Activated CD4-positive, alpha-beta T cell treated with anti-CD3 and anti-CD28 coated beads, Interleukin-2, Interleukin-4, amounts not matched to agents 100 ng/mL and 50 ng/mL, durations not matched to agents 16 hours and 8 hours (primary cell): ENCODE data around the gene CLDN1.

Experiments
- DNase-seq: peaks from one replicate; pipeline ENCODE4 v3.0.0-alpha.2; 2020; ENCODE audit warnings: low spot score

Gene CLDN1

DNA sequence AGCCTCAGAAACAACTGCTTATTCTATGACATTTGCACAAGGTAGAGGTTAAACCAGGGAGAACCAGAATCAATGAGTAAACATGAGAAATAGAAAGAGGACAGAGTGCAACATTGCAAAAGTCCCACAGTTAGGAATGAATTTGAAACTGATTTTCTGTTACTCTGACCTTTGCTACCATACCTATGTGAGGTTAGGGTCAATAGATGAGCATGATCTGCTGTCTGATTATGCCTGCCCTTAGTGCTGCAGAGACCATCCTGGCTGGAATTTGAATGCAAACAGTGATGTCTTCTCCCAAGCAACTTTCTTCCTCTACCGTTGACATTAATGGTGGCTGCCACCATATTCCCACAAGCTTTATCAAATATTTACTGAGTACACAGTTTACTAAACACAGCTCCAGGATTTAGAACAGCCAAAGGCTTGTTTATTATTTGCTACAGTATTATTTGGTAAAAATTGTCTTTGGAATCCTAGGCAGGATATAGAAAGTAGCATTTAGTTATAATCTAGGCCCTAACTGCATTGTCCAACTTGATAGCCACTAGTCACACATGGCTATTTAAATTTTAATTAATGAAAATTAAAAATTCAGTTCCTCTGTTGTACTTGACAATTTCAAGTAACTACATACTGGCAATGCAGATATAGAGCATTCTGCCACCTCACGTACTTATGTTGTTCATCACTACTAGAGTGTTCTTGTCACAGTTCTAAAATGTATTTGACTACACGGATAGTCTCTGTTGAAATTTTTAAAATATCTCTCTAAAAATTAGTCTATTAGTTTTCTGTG, 8.9 kb upstream of the CLDN1 start:
- no peak for DNase-seq

GRCh38 chr3:190326930-190327329, 4.7 kb upstream of the CLDN1 start:
- DNase-seq: no peak

DNA sequence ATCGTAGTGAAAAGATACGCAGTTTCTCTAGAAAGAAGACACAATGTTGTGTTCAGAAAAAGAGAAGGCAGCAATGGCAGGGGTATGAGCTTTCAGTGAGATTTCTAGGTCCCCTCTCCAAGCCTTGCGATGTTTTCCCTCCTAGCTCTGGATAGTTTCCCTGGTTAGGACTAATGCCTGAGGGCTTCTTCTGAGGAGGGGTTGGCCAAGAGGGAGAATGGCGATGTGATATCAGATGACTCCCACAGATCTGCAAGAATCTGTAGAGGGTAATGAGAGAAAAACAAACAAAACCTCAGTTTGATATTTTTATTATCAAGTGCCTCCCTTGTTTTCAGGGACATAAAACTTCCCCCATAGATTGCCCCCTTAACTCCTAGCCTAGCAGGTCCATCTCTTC, 4.1 kb upstream of the CLDN1 start:
- DNase-seq: no peak

- DNase-seq: no peak
These were observed 3.7 kb upstream of the CLDN1 start for GRCh38 chr3:190325923-190326322.

GRCh38 chr3:190323246-190323626, 990 bp upstream of the CLDN1 start:
- DNase-seq: no peak

DNA sequence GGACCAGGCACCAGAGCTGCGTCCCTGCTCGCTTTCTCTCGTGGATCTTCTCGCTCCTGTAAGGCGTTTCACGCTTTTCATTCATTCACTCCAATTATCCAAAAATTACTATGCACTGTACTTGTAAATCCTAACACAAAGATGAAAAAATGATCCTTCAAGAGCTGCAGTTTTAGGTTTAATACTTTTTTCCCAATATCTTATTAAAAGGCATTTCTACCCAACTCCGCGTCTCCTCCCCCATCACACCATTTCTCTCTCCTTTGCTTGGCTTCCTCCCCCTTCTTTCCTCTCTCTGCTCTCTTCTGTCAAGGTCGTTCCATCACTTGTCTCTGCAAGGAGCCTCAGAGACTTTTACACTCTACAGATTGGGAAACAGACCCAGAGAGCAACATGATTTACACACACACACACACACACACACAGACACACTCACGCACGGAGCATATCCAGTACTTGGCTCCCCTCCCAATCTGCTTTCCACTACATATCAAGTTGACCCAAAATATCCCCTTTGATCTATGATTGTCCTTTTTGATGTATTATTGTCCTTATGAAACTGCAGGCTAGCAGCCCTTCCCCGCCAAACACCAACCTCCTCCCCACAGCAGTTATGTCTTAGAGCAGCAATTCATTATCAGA, 479 bp upstream of the CLDN1 start:
- no peak for DNase-seq

DNA sequence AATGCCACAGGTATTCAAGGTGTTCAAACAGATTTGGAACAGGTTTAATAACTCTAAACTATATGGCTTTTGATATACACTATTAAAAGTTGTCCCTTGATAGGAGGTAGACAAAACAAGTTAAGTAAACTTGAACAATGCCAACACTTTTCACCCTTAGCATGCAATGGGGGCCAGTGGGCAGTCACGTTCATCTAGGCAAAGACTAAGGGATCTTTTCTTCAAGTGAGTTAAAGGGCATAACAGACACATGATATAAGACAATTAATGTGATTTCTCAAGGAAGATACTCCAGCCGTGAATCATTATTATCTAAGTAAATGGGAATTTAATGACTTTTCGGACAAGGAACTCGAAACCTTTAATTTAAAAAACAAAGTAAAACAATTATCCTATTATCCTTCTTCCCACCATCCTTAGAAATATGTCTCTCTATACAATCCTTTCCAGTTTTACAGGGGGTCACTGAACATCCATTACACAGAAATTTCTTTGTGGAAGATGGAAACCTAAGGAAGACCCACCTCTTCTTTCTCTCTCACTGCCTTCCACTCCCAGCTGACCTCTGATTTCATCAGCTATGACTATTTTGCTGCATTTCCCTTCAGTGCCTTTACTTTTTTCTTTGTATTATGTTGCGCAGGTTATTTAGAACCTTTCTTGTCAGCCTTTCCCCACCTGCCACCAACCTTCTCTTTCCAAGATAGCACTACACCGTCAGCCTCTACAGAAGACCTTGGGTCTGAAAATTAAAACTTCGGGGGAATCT, 1.5 kb downstream of the CLDN1 start:
- DNase-seq: no peak

DNA sequence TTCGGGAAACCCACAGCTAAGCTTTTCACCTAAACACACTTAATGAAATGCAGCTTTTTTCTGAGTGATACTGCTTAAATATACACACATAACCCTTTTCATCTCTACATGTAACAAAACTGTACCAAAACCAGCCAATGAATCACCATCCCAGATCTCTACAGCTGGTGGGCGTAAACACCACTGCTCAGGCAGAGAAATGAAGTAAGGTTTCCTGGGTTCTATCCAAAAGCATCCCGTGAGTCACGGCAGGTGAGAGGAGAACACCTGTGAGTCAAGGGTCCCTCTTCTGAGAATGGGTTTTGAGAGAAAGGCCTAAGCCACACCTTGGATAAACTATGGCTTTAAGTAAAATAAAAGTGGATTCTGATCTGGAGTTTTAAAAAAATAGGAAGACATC, 2.6 kb downstream of the CLDN1 start:
- DNase-seq: no peak

GRCh38 chr3:190318666-190319065, 3.6 kb downstream of the CLDN1 start:
- DNase-seq: no peak

DNA sequence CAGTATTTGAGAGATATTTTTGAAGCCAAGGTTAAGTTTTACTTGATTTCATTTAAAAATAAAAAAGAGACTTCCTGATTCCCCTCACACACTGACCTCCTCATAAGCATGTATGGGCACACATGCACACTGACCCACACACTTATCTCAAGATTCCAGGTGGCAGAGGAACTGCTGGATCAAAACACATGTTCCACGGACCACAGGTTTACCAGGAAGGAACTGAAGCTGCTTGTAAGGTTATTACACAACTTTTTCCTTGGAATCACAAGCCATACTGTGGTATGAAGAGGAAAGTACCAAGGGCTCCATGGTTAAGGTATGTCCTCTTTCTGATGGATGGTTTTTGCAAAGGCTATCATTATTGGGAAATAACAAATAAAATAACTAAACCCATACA, 7.5 kb downstream of the CLDN1 start:
- DNase-seq: no peak

GRCh38 chr3:190309414-190309813, 12.8 kb downstream of the CLDN1 start:
- DNase-seq: no peak

DNA sequence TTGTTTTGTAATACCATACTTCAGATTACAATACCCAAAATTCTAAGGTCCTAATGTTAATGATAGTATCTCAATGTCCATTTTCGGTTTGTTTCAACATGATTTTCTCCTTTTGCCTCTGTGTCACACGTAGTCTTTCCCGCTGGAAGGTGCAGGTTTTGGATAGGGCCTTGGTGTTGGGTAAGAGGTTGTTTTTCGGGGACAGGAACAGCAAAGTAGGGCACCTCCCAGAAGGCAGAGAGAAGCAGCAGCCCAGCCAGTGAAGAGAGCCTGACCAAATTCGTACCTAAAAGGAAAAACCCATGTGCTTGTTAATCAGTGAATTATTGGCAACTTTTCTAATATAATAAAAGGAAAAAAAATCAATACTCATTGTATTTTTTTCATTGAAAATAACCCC, 14.1 kb downstream of the CLDN1 start:
- DNase-seq: no peak

- no peak for DNase-seq
These were observed 15.1 kb downstream of the CLDN1 start for GRCh38 chr3:190307164-190307545.

DNA sequence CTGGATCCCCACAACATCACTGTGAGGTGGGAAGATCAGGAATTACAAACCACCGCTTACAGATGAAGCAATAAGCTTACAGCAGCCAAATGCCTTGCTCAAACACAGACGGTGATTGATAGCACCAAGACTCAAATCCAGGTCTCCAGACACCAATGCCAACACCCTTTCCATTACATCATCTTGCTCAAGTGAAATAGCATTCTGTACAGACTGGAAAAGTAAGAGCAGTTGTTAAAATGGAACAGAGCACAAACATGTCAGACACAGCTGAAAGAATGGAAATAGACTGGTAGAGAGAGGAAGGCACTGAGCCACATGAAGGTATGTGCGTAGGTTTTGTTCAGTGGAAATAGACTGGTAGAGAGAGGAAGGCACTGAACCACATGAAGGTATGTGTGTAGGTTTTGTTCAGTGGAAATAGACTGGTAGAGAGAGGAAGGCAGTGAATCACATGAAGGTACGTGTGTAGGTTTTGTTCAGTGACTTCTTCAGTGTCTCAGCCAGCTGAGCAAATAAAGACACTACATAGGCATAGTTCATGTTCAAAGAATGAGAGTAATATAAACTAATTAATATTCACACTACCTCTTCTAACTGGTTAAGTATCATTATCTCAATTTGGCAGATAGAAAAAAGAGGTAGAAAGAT, 15.6 kb downstream of the CLDN1 start:
- no peak for DNase-seq

DNA sequence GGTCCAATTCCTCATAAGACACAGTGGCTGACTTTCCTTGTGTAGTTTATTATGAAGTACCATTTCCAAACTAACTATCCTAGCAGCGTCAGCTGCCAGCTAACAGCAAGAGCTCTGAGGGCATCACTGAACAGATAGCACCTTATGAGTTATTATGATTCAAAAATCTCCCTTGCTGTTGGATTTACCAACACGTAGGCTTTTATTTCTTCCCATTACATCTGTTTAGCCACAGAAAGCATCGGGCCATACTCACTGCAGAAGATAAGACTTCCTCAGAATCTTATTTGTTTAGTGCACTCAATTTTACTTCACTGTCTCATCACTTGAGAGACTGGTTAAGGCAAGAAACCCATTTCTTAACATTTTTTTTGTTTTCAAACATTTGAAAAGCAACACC, 16.2 kb downstream of the CLDN1 start:
- no peak for DNase-seq

DNA sequence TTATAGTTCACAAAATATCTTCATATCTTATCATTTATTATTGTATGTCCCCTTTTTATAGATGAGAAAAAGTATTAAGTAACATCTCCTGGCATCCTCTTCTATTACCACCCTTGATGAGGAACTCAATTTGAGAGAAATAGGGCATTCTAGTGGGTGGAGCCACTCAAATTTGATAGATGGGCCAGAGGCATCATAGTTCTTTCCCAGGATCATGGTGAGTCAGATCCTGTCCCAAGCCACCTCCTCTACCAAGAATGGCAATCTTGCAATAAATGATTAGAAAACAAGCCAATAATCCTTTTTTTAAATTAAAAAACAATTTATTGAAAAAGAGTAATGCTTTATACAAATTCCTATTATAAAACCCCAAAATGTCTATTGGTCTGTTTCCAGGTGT, 16.8 kb downstream of the CLDN1 start:
- DNase-seq: no peak

GRCh38 chr3:190303884-190304283, 18.4 kb downstream of the CLDN1 start:
- DNase-seq: no peak

DNA sequence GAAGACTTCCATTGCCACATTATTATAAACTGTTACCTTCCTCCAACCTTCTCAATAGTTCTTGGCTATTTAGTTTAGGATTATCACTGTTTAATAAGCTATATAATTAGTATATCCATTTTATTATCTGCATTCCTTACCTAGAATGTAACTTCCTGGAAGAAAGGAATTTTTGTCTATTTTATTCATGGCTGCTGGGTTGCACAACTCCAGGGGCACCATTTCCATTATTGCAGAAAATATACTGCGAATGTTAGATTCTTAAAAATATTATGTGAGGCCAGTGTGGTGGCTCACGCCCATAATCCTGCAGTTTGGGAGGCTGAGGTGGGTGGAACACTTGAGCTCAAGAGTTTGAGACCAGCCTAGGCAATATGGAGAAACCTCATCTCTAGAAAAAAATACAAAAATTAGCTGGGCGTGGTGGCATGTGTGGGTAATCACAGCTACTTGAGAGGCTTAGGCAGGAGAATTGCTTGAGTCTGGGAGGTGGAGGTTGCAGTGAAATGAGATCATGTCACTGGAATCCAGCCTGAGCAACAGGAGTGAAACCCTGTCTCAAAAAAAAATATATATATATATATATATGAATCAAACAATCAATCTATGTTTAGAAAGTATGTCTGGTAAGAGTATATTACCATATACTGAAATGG, 19.9 kb downstream of the CLDN1 start:
- DNase-seq: no peak

DNA sequence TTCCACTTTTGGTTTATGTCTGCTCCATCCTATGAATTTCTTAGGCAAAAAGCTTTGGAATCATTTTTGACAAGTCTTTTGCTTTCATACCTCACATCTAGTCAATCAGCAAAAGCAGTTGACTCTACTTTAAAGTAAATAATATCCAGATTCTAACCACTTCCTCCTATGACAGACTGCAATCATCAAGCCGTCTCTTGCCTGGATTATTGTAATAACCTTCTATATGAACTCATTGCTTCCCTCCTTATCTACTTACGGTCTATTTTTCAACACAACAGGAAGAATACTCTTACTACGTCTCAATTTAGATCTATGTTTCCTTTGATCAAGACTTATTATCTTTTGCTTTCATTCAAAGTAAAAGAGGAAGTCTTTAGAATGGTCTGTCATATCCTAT, 20.7 kb downstream of the CLDN1 start:
- DNase-seq: no peak

DNA sequence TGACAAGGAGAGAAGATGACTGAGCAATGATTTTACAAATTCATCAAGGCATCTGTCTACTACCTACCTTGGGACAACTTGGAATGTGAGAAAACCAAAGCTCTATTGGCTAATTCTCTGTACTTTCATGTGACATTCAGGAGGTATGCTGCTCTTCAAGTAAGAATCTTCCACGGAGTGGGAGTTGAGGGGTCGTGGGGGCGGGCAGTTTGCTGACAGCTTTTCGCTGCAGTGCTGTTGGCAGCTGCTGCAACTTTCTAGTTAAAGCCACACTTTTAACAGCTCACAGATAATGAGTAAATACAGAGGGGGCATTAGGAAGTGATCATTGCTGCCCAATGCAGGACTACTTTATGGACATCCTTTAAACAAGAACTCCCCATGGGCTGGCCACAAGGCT, 22.3 kb downstream of the CLDN1 start:
- DNase-seq: no peak

- no peak for DNase-seq
These were observed 28.2 kb downstream of the CLDN1 start for GRCh38 chr3:190294030-190294429.

DNA sequence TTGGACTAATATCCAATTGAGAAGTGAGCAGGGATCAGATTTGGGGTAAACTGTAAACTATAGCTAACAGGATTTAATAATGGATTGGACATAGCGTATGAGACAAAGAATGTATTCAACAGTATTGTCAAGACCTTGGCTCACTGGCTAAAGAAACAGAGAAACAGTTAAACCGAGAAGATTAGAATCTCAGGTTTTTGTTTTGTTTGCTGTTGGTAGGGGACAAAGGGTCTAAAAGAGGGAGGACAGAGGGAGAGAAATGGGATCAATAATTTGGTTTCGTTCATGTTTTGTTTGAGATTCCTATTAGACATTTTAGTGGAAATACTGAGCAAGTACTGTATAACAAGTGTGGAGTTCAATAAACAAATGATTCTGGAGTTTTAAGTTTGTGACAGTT, 28.6 kb downstream of the CLDN1 start:
- DNase-seq: no peak
